Measurements from ENCODE around the gene ASS1.

- TF ChIP-seq CTCF (IDR thresholded peaks at IDR 0.05) (no peak), POLR2A (IDR thresholded peaks at IDR 0.05) (no peak)
These were observed 39.0 kb upstream of the ASS1 start for GRCh38 chr9:130405657-130406257.
